K562 (cell line): ENCODE measurements around the gene DCP1B. TPM values are rescaled to one million over a fixed set of nuclear protein-coding genes. Genes with fewer than 3 reads are reported as not detected.

Experiments used
- ARID4B ChIP-seq: sonication (generic); formaldehyde crosslinking; IDR thresholded peaks from 2 replicates; pipeline ENCODE4 v1.8.0; 2022; ENCODE audit warnings: mild to moderate bottlenecking, missing genetic modification reagents
- ASH1L ChIP-seq: fragments of 450-650 bp; IDR thresholded peaks from 2 replicates; pipeline ENCODE4 v1.6.1; 2018; ENCODE audit warnings: borderline replicate concordance, mild to moderate bottlenecking, low read depth; ENCODE audit not compliant: partially characterized antibody
- CAMTA2 ChIP-seq: fragments of 250-450 bp; sonication (Bioruptor Pico); conservative IDR thresholded peaks from 2 replicates; pipeline ENCODE4 v1.5.1; 2022
- EGR1 ChIP-seq: fragments of 450-650 bp; conservative IDR thresholded peaks from 2 replicates; pipeline ENCODE4 v1.6.1; 2017; ENCODE audit warnings: mild to moderate bottlenecking
- ELF4 ChIP-seq: fragments of 450-650 bp; formaldehyde crosslinking; IDR thresholded peaks from 2 replicates; pipeline ENCODE4 v1.4.0; 2022; ENCODE audit warnings: missing genetic modification characterization
- ETV1 ChIP-seq: fragments of 450-650 bp; conservative IDR thresholded peaks from 2 replicates; pipeline ENCODE4 v1.6.1; 2016; ENCODE audit warnings: missing genetic modification characterization, control low read depth, low read depth, missing compliant biosample characterization
- ETV6 ChIP-seq, 3 experiments: fragments of 150-350 bp in 1 of 3; sonication (generic) in 1 of 3; formaldehyde crosslinking in 1 of 3; IDR thresholded peaks; 2 replicates each; pipeline versions ENCODE4 v1.6.1 to v1.8.0; 2014 to 2022; ENCODE audit warnings: borderline replicate concordance in 2 of 3, low read depth in 2 of 3, antibody characterized with exemption in 1 of 3, low read length in 1 of 3, mild to moderate bottlenecking in 1 of 3, missing genetic modification reagents in 1 of 3
- FOXK2 ChIP-seq, 2 experiments: fragments of 450-650 bp; IDR thresholded peaks in 1 of 2; conservative IDR thresholded peaks in 1 of 2; 2 replicates each; pipeline ENCODE4 v1.6.1; 2016; ENCODE audit warnings: low read depth in 2 of 2, mild to moderate bottlenecking in 1 of 2
- KLF13 ChIP-seq: fragments of 450-650 bp; IDR thresholded peaks from 2 replicates; pipeline ENCODE4 v1.6.1; 2016; ENCODE audit warnings: missing genetic modification characterization, low read depth, mild to moderate bottlenecking, missing compliant biosample characterization, moderate library complexity, borderline replicate concordance
- MTA3 ChIP-seq: fragments of 450-650 bp; formaldehyde crosslinking; IDR thresholded peaks from 2 replicates; pipeline ENCODE4 v1.6.1; 2017; ENCODE audit warnings: mild to moderate bottlenecking, borderline replicate concordance
- MYC ChIP-seq, 2 experiments: fragments of 250-450 bp in 1 of 2; sonication (Bioruptor Pico) in 1 of 2; IDR thresholded peaks; 2 replicates each; pipeline versions ENCODE4 v1.5.1 to v1.6.1; 2012 to 2021; ENCODE audit warnings: low read depth in 2 of 2, borderline replicate concordance in 1 of 2, improper control_type of control experiment in 1 of 2, low read length in 1 of 2, mild to moderate bottlenecking in 1 of 2, moderate library complexity in 1 of 2
- NCOA4 ChIP-seq: fragments of 450-650 bp; IDR thresholded peaks from 2 replicates; pipeline ENCODE4 v1.6.1; 2018; ENCODE audit warnings: mild to moderate bottlenecking; ENCODE audit not compliant: partially characterized antibody
- PML ChIP-seq: IDR thresholded peaks from 2 replicates; pipeline ENCODE4 v1.6.1; 2012; ENCODE audit warnings: low read length, inconsistent platforms
- POLR3A ChIP-seq: IDR thresholded peaks from 2 replicates; pipeline ENCODE4 v1.6.1; 2011; ENCODE audit warnings: borderline replicate concordance, mild to moderate bottlenecking, moderate library complexity; ENCODE audit not compliant: insufficient read length, insufficient read depth; ENCODE audit errors: extremely low read depth
- PTRF ChIP-seq: fragments of 450-650 bp; IDR thresholded peaks from 2 replicates; pipeline ENCODE4 v1.6.1; 2016; ENCODE audit warnings: mild to moderate bottlenecking, missing genetic modification characterization, missing compliant biosample characterization
- STAT5B ChIP-seq: fragments of 250-450 bp; sonication (Bioruptor Pico); IDR thresholded peaks from 2 replicates; pipeline ENCODE4 v1.8.0; 2021; ENCODE audit warnings: mild to moderate bottlenecking, inconsistent platforms
- WHSC1 ChIP-seq: IDR thresholded peaks from one replicate; pipeline ENCODE4 v1.6.1; 2012; ENCODE audit warnings: low read length, control low read depth, inconsistent platforms
- ZBTB26 ChIP-seq: fragments of 450-650 bp; formaldehyde crosslinking; IDR thresholded peaks from 2 replicates; pipeline ENCODE4 v1.4.0; 2022; ENCODE audit warnings: missing genetic modification characterization
- ZBTB7A ChIP-seq: IDR thresholded peaks from 2 replicates; pipeline ENCODE4 v1.6.1; 2011; ENCODE audit warnings: low read depth, mild to moderate bottlenecking, low read length, moderate library complexity, borderline replicate concordance; ENCODE audit not compliant: control insufficient read depth
- ZNF384 ChIP-seq: IDR thresholded peaks from 2 replicates; pipeline ENCODE4 v1.6.1; 2012; ENCODE audit warnings: low read depth, low read length, improper control_type of control experiment
- ZNF445 ChIP-seq: fragments of 250-450 bp; sonication (Bioruptor Pico); IDR thresholded peaks from 2 replicates; pipeline ENCODE4 v1.4.0; 2020; ENCODE audit warnings: low read depth, mild to moderate bottlenecking, moderate library complexity
- polyA plus RNA-seq, 8 experiments: library from polyadenylated mRNA; depleted of rRNA in 4 of 8; stranded (reverse) in 5 of 8; unstranded in 3 of 8; fragments of >200 nt; fragmentation: Nextera tagmentation in 2 of 8; fragmentation: Illumina TruSeq in 1 of 8; extraction: Ambion mirVana in 2 of 8; extraction: Trizol in 1 of 8; gene quantifications; 2 replicates each; pipeline versions ENCODE4 v1.2.1 to v1.2.3, GENCODE V29; 2011 to 2014; ENCODE audit warnings: inconsistent platforms in 1 of 8, missing spikeins in 1 of 8
- total RNA-seq, 7 experiments: library from RNA; depleted of rRNA in 6 of 7; stranded (reverse); fragments of >200 nt in 6 of 7; fragmentation: Illumina TruSeq in 2 of 7; extraction: Trizol in 2 of 7; gene quantifications; 2 replicates each; pipeline versions ENCODE4 v1.2.1 to v1.2.3, GENCODE V29; 2011 to 2021; ENCODE audit warnings: low replicate concordance in 1 of 7

Gene DCP1B
- total and polyA plus RNA-seq, 9 of the 15 experiments (the other 6 are each of a cell fraction or from before 2014, with no cell fraction given): 0.83 to 7.3 (median 3.4) TPM

GRCh38 chr12:2004113-2004929, at the start of gene DCP1B (continued):
- TF ChIP-seq ARID4B (CRISPR knock-in tag) (peak; percentile 65), ELF4 (no peak), ZBTB7A (peak; percentile 45; the same call in 1 of the 2 replicates), ASH1L (no peak), STAT5B (CRISPR knock-in tag) (no peak), EGR1 (peak; percentile 91), ETV6 (IDR thresholded peaks at IDR 0.05; ENCODE audit: borderline replicate concordance in 1 of 2, low read depth in 2 of 2, low read length in 1 of 2) (no peak), ETV6 (CRISPR knock-in tag; IDR thresholded peaks at IDR 0.05; ENCODE audit: borderline replicate concordance) (no peak), ZNF445 (CRISPR knock-in tag) (no peak), ZBTB26 (CRISPR knock-in tag) (no peak), MTA3 (peak; percentile 77; the same call in 1 of the 2 replicates), NCOA4 (no peak), ZNF384 (no peak), FOXK2 (conservative IDR thresholded peaks at IDR 0.05 in 1 of 2, IDR thresholded peaks at IDR 0.05 in 1 of 2; ENCODE audit: low read depth in 2 of 2) (peak; percentile 37 to 47; a peak in 2 of 4 replicates), ETV1 (peak; percentile 73; the same call in 1 of the 2 replicates), MYC (IDR thresholded peaks at IDR 0.05; ENCODE audit: low read depth, low read length) (peak; percentile 68; the same call in 1 of the 2 replicates), MYC (CRISPR knock-in tag; IDR thresholded peaks at IDR 0.05; ENCODE audit: borderline replicate concordance, low read depth) (no peak), PTRF (tag) (no peak), WHSC1 (no peak), CAMTA2 (CRISPR knock-in tag) (no peak), POLR3A (no peak), KLF13 (tag) (peak; percentile 82; the same call in 1 of the 2 replicates), PML (no peak)
